ENCODE measurements around the gene SPATA32.

The SPATA32 gene

DNA sequence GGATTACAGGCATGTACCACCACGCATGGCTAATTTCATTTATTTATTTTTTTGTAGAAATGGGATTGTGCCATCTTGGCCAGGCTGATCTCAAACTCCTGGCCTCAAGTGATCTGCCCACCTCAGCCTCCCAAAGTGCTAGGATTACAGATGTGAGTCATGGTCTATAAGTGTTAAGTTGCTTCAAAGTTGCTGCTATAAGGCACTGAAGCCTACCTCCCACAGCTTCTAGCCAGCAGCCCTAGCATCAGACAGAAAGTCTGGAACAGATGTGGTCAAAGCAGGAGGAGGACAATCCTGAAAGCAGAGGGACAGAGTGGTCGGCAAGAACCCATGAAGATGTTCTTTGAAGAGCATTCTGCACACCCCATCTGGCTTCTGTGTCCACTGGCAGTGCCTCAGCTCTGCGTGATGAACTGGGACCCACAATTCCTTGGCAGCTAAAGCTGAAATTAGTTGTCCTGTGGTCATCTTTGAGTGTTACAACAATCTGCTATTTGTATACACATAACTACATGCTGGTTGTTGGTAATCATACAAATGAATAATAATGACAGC, 43.7 kb upstream of the SPATA32 start (continued):
- TF ChIP-seq ZNF350 (tag by site-specific recombination; IDR thresholded peaks at IDR 0.05) (no peak), ZFP3 (tag by site-specific recombination; IDR thresholded peaks at IDR 0.05; ENCODE audit: low read depth) (no peak), YY2 (tag by site-specific recombination; IDR thresholded peaks at IDR 0.05) (no peak), ZNF10 (tag by site-specific recombination; IDR thresholded peaks at IDR 0.05) (no peak), GLI2 (tag by site-specific recombination; IDR thresholded peaks at IDR 0.05; ENCODE audit: borderline replicate concordance, low read depth) (no peak), ZNF677 (tag by site-specific recombination; IDR thresholded peaks at IDR 0.05) (no peak), ZNF561 (tag by site-specific recombination; IDR thresholded peaks at IDR 0.05; ENCODE audit: borderline replicate concordance) (no peak), ZNF214 (tag by site-specific recombination; IDR thresholded peaks at IDR 0.05; ENCODE audit: borderline replicate concordance) (no peak), ZNF211 (tag by site-specific recombination; IDR thresholded peaks at IDR 0.05; ENCODE audit: low read depth) (no peak), ZNF23 (tag by site-specific recombination; IDR thresholded peaks at IDR 0.05; ENCODE audit: borderline replicate concordance) (no peak), ZXDB (tag by site-specific recombination; IDR thresholded peaks at IDR 0.05) (no peak), ZNF202 (tag by site-specific recombination; IDR thresholded peaks at IDR 0.05; ENCODE audit: borderline replicate concordance) (no peak), SCRT2 (tag by site-specific recombination; IDR thresholded peaks at IDR 0.05) (no peak), SP7 (tag by site-specific recombination; IDR thresholded peaks at IDR 0.05) (peak; percentile 60; the same call in 1 of the 2 replicates), KLF7 (tag by site-specific recombination; IDR thresholded peaks at IDR 0.05; ENCODE audit: borderline replicate concordance) (no peak), TCF7L2 (IDR thresholded peaks at IDR 0.05; ENCODE audit: borderline replicate concordance, low read depth, low read length) (no peak), ZNF311 (tag by site-specific recombination; IDR thresholded peaks at IDR 0.05; ENCODE audit: borderline replicate concordance) (no peak), SALL2 (tag by site-specific recombination; IDR thresholded peaks at IDR 0.05; ENCODE audit: borderline replicate concordance) (no peak), ZNF140 (tag by site-specific recombination; IDR thresholded peaks at IDR 0.05) (no peak), ZNF510 (tag by site-specific recombination; IDR thresholded peaks at IDR 0.05; ENCODE audit: insufficient replicate concordance) (no peak), OVOL3 (tag by site-specific recombination; IDR thresholded peaks at IDR 0.05) (no peak), KLF8 (tag by site-specific recombination; IDR thresholded peaks at IDR 0.05) (no peak), ZNF184 (tag by site-specific recombination; IDR thresholded peaks at IDR 0.05) (no peak), SP3 (tag by site-specific recombination; IDR thresholded peaks at IDR 0.05) (no peak), FEZF1 (tag by site-specific recombination; IDR thresholded peaks at IDR 0.05) (0 out of 2 replicates have a peak, but pooled peaks have one; percentile 13), ZNF776 (tag by site-specific recombination; IDR thresholded peaks at IDR 0.05; ENCODE audit: borderline replicate concordance) (no peak), ZNF169 (tag by site-specific recombination; IDR thresholded peaks at IDR 0.05) (no peak), ZNF155 (tag by site-specific recombination; IDR thresholded peaks at IDR 0.05) (no peak), ZNF777 (tag by site-specific recombination; IDR thresholded peaks at IDR 0.05; ENCODE audit: borderline replicate concordance) (no peak), ZNF549 (tag by site-specific recombination; IDR thresholded peaks at IDR 0.05) (no peak), OSR2 (tag by site-specific recombination; IDR thresholded peaks at IDR 0.05) (peak; percentile 68), ZBTB8A (tag by site-specific recombination; IDR thresholded peaks at IDR 0.05) (no peak), YY1 (tag by site-specific recombination; IDR thresholded peaks at IDR 0.05) (no peak), ZNF610 (tag by site-specific recombination; IDR thresholded peaks at IDR 0.05; ENCODE audit: borderline replicate concordance) (no peak), REPIN1 (tag by site-specific recombination; IDR thresholded peaks at IDR 0.05; ENCODE audit: low read depth) (no peak), ZNF223 (tag by site-specific recombination; IDR thresholded peaks at IDR 0.05) (no peak)
- TF ChIP-seq, protein P1, sequence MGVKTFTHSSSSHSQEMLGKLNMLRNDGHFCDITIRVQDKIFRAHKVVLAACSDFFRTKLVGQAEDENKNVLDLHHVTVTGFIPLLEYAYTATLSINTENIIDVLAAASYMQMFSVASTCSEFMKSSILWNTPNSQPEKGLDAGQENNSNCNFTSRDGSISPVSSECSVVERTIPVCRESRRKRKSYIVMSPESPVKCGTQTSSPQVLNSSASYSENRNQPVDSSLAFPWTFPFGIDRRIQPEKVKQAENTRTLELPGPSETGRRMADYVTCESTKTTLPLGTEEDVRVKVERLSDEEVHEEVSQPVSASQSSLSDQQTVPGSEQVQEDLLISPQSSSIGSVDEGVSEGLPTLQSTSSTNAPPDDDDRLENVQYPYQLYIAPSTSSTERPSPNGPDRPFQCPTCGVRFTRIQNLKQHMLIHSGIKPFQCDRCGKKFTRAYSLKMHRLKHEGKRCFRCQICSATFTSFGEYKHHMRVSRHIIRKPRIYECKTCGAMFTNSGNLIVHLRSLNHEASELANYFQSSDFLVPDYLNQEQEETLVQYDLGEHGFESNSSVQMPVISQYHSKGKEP (tag by site-specific recombination; IDR thresholded peaks at IDR 0.05) = peak; percentile 50; the same call in 1 of the 2 replicates
- TF ChIP-seq, protein P2, sequence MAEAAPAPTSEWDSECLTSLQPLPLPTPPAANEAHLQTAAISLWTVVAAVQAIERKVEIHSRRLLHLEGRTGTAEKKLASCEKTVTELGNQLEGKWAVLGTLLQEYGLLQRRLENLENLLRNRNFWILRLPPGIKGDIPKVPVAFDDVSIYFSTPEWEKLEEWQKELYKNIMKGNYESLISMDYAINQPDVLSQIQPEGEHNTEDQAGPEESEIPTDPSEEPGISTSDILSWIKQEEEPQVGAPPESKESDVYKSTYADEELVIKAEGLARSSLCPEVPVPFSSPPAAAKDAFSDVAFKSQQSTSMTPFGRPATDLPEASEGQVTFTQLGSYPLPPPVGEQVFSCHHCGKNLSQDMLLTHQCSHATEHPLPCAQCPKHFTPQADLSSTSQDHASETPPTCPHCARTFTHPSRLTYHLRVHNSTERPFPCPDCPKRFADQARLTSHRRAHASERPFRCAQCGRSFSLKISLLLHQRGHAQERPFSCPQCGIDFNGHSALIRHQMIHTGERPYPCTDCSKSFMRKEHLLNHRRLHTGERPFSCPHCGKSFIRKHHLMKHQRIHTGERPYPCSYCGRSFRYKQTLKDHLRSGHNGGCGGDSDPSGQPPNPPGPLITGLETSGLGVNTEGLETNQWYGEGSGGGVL (tag by site-specific recombination; IDR thresholded peaks at IDR 0.05) = no peak
- TF ChIP-seq, protein P3, sequence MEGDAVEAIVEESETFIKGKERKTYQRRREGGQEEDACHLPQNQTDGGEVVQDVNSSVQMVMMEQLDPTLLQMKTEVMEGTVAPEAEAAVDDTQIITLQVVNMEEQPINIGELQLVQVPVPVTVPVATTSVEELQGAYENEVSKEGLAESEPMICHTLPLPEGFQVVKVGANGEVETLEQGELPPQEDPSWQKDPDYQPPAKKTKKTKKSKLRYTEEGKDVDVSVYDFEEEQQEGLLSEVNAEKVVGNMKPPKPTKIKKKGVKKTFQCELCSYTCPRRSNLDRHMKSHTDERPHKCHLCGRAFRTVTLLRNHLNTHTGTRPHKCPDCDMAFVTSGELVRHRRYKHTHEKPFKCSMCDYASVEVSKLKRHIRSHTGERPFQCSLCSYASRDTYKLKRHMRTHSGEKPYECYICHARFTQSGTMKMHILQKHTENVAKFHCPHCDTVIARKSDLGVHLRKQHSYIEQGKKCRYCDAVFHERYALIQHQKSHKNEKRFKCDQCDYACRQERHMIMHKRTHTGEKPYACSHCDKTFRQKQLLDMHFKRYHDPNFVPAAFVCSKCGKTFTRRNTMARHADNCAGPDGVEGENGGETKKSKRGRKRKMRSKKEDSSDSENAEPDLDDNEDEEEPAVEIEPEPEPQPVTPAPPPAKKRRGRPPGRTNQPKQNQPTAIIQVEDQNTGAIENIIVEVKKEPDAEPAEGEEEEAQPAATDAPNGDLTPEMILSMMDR (tag by site-specific recombination; IDR thresholded peaks at IDR 0.05) = no peak

All from HEK293 (cell line).